ENCODE data around the gene PLEKHA4. TPM values are rescaled to one million over a fixed set of nuclear protein-coding genes. Genes with fewer than 3 reads are reported as not detected.

Gene PLEKHA4
- total and polyA plus RNA-seq, 9 of the 15 experiments (the other 6 are each of a cell fraction or from before 2014, with no cell fraction given) = 0.07 to 30.8 (median 11.4) TPM

DNA sequence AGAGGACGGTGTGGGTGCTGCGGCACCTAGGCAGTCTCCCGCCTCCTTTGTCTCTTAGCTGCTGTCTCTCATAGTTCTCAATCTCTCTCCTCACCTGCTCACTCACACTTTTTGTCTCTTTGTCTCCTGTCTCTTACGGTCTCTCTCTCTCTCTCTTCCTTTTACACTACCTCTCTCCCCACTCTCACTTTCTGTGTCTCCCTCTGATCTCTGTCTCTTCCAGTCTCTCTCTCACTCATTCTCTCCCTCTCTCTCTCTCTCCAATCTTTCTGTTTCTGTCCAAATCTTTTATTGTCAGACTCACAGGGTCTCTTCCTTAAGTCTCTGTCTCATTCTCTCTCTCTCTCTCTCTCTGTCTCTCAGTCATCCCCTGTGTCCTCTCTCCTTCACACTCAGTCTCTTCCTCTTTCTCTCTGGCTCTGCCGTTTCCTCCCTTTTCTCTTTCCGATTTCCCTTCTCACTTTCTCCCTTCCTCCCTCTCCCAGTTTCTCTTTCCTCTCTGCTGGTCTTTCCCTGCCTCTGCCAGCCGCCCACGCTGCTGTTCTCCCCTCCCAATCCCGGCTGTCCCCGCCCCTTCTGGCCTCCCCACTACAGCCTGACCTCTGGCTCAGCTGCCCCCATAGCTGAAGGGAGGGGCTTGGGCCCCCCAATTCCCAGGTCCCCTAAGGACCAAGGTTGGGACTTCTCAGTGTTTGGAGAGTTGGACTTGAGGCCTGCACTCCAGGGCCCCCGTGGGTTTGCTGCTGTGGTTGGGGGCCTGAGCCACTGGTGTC, at the start of gene PLEKHA4 (continued):
- no peak for TF ChIP-seq SAFB (IDR thresholded peaks at IDR 0.05; ENCODE audit: borderline replicate concordance, low read depth, low read length)
- TF ChIP-seq MBD2 (IDR thresholded peaks at IDR 0.05; ENCODE audit: borderline replicate concordance, low read depth) = no peak
- TF ChIP-seq, protein P1, sequence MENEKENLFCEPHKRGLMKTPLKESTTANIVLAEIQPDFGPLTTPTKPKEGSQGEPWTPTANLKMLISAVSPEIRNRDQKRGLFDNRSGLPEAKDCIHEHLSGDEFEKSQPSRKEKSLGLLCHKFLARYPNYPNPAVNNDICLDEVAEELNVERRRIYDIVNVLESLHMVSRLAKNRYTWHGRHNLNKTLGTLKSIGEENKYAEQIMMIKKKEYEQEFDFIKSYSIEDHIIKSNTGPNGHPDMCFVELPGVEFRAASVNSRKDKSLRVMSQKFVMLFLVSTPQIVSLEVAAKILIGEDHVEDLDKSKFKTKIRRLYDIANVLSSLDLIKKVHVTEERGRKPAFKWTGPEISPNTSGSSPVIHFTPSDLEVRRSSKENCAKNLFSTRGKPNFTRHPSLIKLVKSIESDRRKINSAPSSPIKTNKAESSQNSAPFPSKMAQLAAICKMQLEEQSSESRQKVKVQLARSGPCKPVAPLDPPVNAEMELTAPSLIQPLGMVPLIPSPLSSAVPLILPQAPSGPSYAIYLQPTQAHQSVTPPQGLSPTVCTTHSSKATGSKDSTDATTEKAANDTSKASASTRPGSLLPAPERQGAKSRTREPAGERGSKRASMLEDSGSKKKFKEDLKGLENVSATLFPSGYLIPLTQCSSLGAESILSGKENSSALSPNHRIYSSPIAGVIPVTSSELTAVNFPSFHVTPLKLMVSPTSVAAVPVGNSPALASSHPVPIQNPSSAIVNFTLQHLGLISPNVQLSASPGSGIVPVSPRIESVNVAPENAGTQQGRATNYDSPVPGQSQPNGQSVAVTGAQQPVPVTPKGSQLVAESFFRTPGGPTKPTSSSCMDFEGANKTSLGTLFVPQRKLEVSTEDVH (IDR thresholded peaks at IDR 0.05; ENCODE audit: low read depth, partially characterized antibody) = peak; percentile 47
- no peak for TF ChIP-seq YBX1 (IDR thresholded peaks at IDR 0.05)
- TF ChIP-seq ZNF324 (CRISPR knock-in tag; IDR thresholded peaks at IDR 0.05) = no peak
- no peak for TF ChIP-seq JUN (IDR thresholded peaks at IDR 0.05; ENCODE audit: borderline replicate concordance, low read depth, low read length)
- no peak for TF ChIP-seq JUN (CRISPR knock-in tag; IDR thresholded peaks at IDR 0.05; ENCODE audit: borderline replicate concordance)
- TF ChIP-seq, protein P2, sequence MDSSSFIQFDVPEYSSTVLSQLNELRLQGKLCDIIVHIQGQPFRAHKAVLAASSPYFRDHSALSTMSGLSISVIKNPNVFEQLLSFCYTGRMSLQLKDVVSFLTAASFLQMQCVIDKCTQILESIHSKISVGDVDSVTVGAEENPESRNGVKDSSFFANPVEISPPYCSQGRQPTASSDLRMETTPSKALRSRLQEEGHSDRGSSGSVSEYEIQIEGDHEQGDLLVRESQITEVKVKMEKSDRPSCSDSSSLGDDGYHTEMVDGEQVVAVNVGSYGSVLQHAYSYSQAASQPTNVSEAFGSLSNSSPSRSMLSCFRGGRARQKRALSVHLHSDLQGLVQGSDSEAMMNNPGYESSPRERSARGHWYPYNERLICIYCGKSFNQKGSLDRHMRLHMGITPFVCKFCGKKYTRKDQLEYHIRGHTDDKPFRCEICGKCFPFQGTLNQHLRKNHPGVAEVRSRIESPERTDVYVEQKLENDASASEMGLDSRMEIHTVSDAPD (CRISPR knock-in tag; IDR thresholded peaks at IDR 0.05) = no peak
- TF ChIP-seq JUNB (CRISPR knock-in tag; conservative IDR thresholded peaks at IDR 0.05) = no peak
- no peak for TF ChIP-seq ZKSCAN8 (CRISPR knock-in tag; IDR thresholded peaks at IDR 0.05)
- TF ChIP-seq TRIM24 (IDR thresholded peaks at IDR 0.05) = peak; percentile 36 to 39; a peak in 2 of 4 replicates
- TF ChIP-seq DDX20 (tag; IDR thresholded peaks at IDR 0.05; ENCODE audit: low read depth) = no peak
- TF ChIP-seq, protein P3, sequence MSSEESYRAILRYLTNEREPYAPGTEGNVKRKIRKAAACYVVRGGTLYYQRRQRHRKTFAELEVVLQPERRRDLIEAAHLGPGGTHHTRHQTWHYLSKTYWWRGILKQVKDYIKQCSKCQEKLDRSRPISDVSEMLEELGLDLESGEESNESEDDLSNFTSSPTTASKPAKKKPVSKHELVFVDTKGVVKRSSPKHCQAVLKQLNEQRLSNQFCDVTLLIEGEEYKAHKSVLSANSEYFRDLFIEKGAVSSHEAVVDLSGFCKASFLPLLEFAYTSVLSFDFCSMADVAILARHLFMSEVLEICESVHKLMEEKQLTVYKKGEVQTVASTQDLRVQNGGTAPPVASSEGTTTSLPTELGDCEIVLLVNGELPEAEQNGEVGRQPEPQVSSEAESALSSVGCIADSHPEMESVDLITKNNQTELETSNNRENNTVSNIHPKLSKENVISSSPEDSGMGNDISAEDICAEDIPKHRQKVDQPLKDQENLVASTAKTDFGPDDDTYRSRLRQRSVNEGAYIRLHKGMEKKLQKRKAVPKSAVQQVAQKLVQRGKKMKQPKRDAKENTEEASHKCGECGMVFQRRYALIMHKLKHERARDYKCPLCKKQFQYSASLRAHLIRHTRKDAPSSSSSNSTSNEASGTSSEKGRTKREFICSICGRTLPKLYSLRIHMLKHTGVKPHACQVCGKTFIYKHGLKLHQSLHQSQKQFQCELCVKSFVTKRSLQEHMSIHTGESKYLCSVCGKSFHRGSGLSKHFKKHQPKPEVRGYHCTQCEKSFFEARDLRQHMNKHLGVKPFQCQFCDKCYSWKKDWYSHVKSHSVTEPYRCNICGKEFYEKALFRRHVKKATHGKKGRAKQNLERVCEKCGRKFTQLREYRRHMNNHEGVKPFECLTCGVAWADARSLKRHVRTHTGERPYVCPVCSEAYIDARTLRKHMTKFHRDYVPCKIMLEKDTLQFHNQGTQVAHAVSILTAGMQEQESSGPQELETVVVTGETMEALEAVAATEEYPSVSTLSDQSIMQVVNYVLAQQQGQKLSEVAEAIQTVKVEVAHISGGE (CRISPR knock-in tag; IDR thresholded peaks at IDR 0.05) = no peak
- TF ChIP-seq ZNF583 (CRISPR knock-in tag; IDR thresholded peaks at IDR 0.05) = no peak
- TF ChIP-seq ZZZ3 (IDR thresholded peaks at IDR 0.05) = no peak
- no peak for TF ChIP-seq RBFOX2 (IDR thresholded peaks at IDR 0.05; ENCODE audit: low read depth, low read length)
- TF ChIP-seq MXI1 (IDR thresholded peaks at IDR 0.05; ENCODE audit: low read depth, low read length) = no peak
- no peak for TF ChIP-seq SP2 (IDR thresholded peaks at IDR 0.05; ENCODE audit: extremely low read depth, low read depth, low read length, poor library complexity, severe bottlenecking)
- no peak for TF ChIP-seq RBM34 (IDR thresholded peaks at IDR 0.05; ENCODE audit: borderline replicate concordance, insufficient read depth, low read length)
- TF ChIP-seq ZNF551 (CRISPR knock-in tag; IDR thresholded peaks at IDR 0.05) = no peak
